NCI-H1048 (cell line): ENCODE measurements around the gene DPP10.
A peak's percentile ranks its signal among the peaks of the same experiment; 100 is the strongest.
"Not testable (repeated sequence)": the region's sequence is repeated elsewhere in the genome, so short reads cannot be mapped to it uniquely, and the experiment has no call there.

Experiments used
- DNase-seq: peaks from one replicate; lab custom pipeline; 2025; lab: John Stamatoyannopoulos, UW

DPP10 gene

GRCh38 chr2:114442510-114442909 is at the start of gene DPP10:
DPP10 (plus strand) TSS chr2:114442641.
- peak; percentile 0 for DNase-seq

DNA sequence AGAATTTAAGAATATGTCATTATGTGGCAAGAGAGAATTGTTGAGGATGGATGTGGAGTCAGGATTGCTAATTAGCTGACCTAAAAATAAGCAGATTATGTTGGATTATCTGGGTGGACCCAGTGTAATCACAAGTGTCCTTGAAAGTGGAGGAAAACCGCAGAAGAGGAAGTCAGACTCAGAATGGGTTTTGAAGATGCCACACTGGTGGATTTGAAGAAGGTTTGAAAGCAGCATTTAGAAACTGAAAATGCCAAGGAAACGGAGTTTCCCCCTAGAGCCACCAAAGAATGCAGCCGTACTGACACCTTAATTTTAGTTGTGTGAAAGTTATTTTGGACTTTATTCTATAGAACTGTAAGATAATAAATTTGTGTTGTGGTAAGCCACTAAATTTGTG is 41.6 kb upstream of the DPP10 start:
- DNase-seq: no peak

DNA sequence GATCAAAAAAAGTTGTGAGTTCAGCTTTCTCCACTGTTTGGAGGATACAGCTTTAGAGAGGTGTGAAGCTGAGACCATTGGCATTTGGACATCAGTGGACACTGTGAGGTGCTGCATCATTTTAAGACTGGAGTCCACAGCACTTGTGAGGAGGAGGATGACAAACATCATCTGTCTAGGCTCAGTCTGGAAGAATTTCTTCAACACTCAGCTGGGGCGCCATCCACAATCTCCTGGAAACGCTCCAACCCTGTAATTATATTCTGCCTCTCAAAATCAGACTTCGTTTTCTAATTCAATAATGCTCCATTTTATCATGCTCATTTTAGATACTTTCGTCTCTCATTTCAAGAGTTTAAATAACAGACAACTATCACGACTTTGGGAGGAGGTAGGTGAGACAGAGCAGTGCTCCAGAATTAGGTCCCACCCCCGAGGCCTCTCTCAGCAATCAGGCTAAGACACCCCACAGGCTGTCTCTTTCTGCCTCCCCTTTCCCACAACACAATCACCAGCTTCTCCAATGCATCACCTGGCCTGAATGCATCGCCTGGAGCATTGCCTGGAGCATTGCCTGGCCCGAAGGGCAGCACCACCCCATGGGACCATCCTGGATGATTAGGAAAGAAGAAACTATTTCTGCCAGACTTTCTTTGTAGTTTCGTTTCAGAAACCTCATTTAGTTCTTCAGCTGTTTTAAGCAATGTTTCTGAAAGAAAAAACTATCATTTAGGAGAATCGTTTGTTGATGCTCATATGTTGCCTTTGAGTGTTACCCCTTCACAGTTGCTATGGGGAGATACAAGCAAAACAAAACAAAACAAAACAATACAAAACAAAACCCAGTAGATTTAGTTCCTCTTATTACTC is 37.0 kb upstream of the DPP10 start:
- DNase-seq: no peak

DNA sequence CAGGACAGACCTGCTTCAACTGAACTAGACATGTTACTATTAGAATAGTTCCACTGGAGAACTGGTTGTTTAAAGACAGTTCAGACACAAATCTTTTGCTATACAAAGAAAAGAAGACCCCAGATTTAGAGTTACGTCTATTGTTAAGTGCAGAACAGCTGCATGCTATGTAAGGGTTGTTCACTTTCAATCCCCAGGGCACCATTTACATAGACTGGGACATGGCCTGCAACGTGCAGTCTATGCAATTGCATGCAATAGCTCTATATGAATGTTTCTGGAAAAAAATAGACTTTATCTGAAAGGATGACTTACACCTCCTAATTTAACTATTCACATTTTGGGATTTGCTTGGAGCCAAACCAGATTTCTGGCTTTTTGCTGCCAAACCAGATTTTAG is 36.1 kb upstream of the DPP10 start:
- no peak for DNase-seq

- not testable (repeated sequence) for DNase-seq
Observed at GRCh38 chr2:114407353-114407752, 35.1 kb upstream of the DPP10 start.

GRCh38 chr2:114421781-114422180 is 20.7 kb upstream of the DPP10 start:
- no peak for DNase-seq

DNA sequence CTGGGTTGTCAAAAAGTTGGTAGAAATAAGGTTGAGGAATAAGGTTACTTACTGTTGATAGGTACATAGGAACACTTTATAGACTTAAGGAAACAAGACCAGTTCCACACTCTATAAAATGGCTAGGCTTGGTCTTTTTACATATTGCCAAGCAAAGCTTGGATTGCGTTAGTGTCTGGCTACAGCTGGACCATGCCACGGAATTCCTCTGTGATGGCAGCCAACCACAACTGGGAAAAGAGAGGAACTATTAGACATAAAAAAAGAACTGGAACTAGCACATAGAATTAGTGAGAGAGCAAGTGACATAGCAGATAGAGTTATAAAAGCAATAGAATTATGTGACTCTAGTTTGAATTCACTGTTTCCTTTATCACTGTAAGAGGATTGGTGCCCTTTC is 17.7 kb upstream of the DPP10 start:
- DNase-seq: no peak

- DNase-seq: no peak
Observed at GRCh38 chr2:114426756-114427155, 15.7 kb upstream of the DPP10 start.

- no peak for DNase-seq
Observed at GRCh38 chr2:114436329-114436728, 6.1 kb upstream of the DPP10 start.

DNA sequence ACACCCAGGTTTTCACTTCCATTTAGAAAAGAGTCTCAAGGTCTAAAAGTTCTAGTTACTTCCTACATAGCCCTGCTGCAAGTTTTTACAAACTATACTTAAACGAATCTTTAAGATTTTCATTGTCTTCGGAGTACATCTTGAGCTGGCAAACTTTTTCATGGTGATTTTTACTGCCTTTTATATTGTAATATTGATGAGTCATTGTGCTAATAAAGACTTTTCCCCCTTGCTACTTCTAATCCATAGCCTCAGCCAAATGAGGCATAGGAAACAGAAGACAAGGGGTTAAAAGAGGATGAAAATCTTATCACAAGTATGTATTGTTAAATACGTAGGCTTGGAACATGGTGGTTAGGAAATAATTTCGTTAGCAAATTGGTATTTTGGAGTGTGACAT is 4.1 kb downstream of the DPP10 start:
- no peak for DNase-seq

GRCh38 chr2:114450639-114451038 is 8.2 kb downstream of the DPP10 start:
- DNase-seq: no peak

- no peak for DNase-seq
Observed at GRCh38 chr2:114456566-114456965, 14.1 kb downstream of the DPP10 start.

DNA sequence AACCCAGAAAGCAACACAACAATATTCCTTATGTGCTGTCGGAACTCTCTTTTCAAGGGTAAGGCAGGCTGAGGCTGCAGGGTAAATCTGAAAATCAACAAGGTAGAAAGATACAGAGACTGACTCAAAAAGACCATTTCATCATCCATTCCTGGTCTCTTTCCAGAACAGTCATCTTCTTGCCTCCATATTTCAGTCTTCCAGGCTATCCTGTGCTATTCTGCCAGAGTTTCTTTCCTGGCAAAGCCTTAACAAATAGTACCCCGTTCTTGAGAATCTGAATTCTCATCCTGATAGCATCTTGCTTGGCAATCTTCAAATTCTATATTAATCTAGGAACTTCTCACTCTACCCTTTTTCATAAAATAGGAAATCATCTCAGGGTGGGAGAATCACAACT is 15.5 kb downstream of the DPP10 start:
- no peak for DNase-seq

- no peak for DNase-seq
Observed at GRCh38 chr2:114461116-114461515, 18.7 kb downstream of the DPP10 start.

- no peak for DNase-seq
Observed at GRCh38 chr2:114464961-114465706, 22.7 kb downstream of the DPP10 start.

DNA sequence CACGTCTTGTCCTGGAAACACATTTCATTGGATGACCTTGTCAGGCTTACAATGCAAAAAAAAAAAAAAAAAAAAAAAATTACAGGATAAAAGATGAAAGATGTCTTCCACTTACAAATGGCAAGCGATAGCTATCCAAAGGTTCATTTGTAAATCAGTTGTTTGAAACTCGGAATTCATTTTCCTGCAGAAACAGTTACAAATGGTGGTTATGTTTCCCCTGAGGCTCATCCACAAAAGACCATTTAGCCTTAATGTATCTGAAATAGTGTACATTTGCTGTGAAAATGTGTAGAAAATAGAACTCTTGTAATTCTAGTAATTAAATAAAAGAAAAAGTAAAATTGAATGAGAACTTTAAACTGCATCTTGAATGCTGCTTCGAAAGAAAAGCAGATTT is 25.9 kb downstream of the DPP10 start:
- DNase-seq: no peak

GRCh38 chr2:114472246-114472645 is 29.8 kb downstream of the DPP10 start:
- DNase-seq: no peak

- no peak for DNase-seq
Observed at GRCh38 chr2:114472726-114473125, 30.3 kb downstream of the DPP10 start.

DNA sequence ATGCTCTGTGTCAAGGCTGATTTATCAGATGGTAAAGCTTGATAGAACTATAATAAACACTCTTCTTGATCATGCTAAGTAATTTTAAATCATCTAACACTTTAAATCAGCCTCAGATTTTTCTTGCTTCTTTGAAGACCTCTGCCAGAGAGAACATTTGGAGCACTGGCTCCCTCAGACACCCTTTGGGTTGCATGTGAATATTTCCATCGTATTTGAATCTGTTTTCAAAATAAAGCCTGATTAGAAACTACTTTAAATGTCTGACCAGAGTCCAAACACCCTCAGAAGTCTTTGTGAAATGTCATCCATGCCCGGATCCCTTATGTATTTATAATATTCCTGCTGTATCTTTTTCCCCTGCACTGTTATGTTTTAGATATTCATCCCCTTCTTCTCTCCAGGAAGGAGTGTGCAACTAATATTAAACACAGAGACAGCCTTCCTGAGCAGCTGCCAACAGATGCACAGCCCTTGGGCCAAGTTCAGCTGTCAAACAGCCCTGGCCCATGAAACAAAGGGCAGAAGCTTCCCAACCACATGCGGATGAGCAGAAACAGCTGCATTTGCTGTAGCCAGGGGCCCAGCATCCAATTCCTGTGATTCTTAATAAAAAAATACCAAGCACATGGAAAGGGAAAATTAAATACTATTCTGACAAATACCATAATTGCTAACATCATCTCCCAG is 46.5 kb downstream of the DPP10 start:
- no peak for DNase-seq

GRCh38 chr2:114495046-114495445 is 52.6 kb downstream of the DPP10 start:
- no peak for DNase-seq

GRCh38 chr2:114496959-114497358 is 54.5 kb downstream of the DPP10 start:
- DNase-seq: no peak

DNA sequence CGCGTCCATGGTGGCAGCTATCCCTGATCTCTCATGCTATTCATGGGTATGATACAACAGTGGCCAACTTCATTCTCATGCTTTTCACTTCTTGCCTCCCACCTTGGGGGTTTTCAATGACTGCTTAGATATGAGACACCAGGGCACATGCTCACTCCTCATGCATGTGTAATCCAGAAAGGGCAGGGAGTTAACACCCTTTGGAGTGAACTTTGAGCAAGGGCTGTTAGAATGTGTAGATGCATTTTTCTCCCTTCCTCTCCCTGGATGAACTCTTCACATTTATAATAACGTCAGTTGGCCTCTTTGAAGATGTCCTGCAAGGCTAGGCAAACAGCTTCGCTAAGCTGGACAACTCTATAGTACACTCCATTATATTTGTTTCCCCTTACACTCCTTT is 56.7 kb downstream of the DPP10 start:
- no peak for DNase-seq

DNA sequence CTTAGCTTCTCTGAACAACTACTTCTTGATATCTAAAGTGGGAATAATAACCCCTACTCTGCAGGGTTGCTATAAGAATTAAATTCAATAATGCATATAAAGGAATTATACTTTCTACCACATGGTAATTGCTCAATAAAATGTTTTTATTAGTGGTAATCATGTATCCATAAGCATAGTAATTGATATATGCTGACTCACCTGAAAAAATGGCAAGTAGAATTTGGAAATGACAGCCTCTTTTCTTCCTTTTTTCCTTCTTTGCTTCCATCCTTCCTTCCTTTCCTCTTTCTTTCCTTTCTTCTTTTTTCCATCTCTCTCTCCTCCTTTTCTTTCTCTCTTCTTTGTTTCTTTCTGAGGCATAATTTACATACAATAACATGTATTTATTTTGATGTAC is 65.3 kb downstream of the DPP10 start:
- no peak for DNase-seq
